H1 (cell line): ENCODE measurements around the gene HOXA6. TPM values are rescaled to one million over a fixed set of nuclear protein-coding genes. Genes with fewer than 3 reads are reported as not detected.

Source experiments
- CTCF ChIA-PET: fragments of 300-600 bp; sonication (Branson Sonifier 250); formaldehyde crosslinking; loops from one replicate; lab custom pipeline; 2021; ENCODE audit not compliant: partially characterized antibody; lab: Charles Lee
- POLR2A ChIA-PET: fragments of 300-600 bp; sonication (Branson Sonifier 250); formaldehyde crosslinking; loops from one replicate; lab custom pipeline; 2021; ENCODE audit warnings: inconsistent platforms; ENCODE audit not compliant: partially characterized antibody; lab: Charles Lee
- DNase-seq, 2 experiments: peaks; one replicate each; pipeline versions ENCODE4 v3.0.0 to v3.0.0-alpha.2; 2010 to 2022; ENCODE audit warnings: low spot score in 2 of 2, low read depth in 1 of 2, mixed read lengths in 1 of 2
- FAIRE-seq: peaks from 2 replicates; lab custom pipeline; 2011; peaks lifted over from hg19 to GRCh38; lab: Jason Lieb, UNC
- H2AFZ ChIP-seq: 2 replicates; pipeline ENCODE4 v1.8.1; 2012; ENCODE audit warnings: low read length, inconsistent platforms
- H2AK5ac ChIP-seq: 2 replicates; pipeline ENCODE4 v1.6.1; 2013; ENCODE audit warnings: low read depth, low read length
- H2BK120ac ChIP-seq: replicated peaks from 2 replicates; pipeline ENCODE3; 2013; ENCODE audit warnings: low read depth, low read length, inconsistent platforms
- H2BK12ac ChIP-seq: 2 replicates; pipeline ENCODE4 v1.6.1; 2013; ENCODE audit warnings: low read depth, low read length
- H2BK15ac ChIP-seq: 2 replicates; pipeline ENCODE4 v1.6.1; 2013; ENCODE audit warnings: low read length
- H2BK20ac ChIP-seq: 2 replicates; pipeline ENCODE4 v1.6.1; 2013; ENCODE audit warnings: low read length
- H2BK5ac ChIP-seq: 2 replicates; pipeline ENCODE4 v1.6.1; 2013; ENCODE audit warnings: low read depth, low read length
- H3K14ac ChIP-seq: 2 replicates; pipeline ENCODE4 v1.6.1; 2013; ENCODE audit warnings: inconsistent platforms; ENCODE audit not compliant: insufficient read length
- H3K18ac ChIP-seq: 2 replicates; pipeline ENCODE4 v1.6.1; 2013; ENCODE audit warnings: low read length; ENCODE audit errors: extremely low read depth
- H3K23ac ChIP-seq: 2 replicates; pipeline ENCODE4 v1.6.1; 2013; ENCODE audit warnings: inconsistent platforms; ENCODE audit not compliant: insufficient read length
- H3K23me2 ChIP-seq: 2 replicates; pipeline ENCODE4 v1.6.1; 2013; ENCODE audit warnings: low read depth, low read length
- H3K27ac ChIP-seq: 2 replicates; pipeline ENCODE4 v1.6.1; 2011; ENCODE audit warnings: low read depth, low read length, inconsistent platforms
- H3K27me3 ChIP-seq, 4 experiments: replicated peaks in 1 of 4; 1 replicate in 1 of 4; 2 replicates in 3 of 4; pipeline versions ENCODE4 v1.6.1 to v1.8.1; 2011 to 2013; ENCODE audit warnings: low read length in 3 of 4, mild to moderate bottlenecking in 3 of 4, inconsistent platforms in 2 of 4, mixed read lengths in 2 of 4, moderate library complexity in 1 of 4; ENCODE audit not compliant: control insufficient read depth in 3 of 4, insufficient read depth in 3 of 4; ENCODE audit errors: extremely low read depth in 1 of 4
- H3K36me3 ChIP-seq, 4 experiments: 2 replicates each; pipeline versions ENCODE4 v1.6.1 to v1.8.1; 2011 to 2013; ENCODE audit warnings: mild to moderate bottlenecking in 4 of 4, low read length in 3 of 4, moderate library complexity in 2 of 4, control low read depth in 1 of 4, inconsistent platforms in 1 of 4; ENCODE audit not compliant: insufficient read depth in 4 of 4, control insufficient read depth in 2 of 4
- H3K4ac ChIP-seq: replicated peaks from 2 replicates; pipeline ENCODE3; 2013; ENCODE audit warnings: low read length, low read depth, mixed read lengths, inconsistent platforms; ENCODE audit not compliant: insufficient read length
- H3K4me1 ChIP-seq, 4 experiments: replicated peaks in 1 of 4; 1 replicate in 1 of 4; 2 replicates in 3 of 4; pipeline versions ENCODE4 v1.6.1 to v1.8.1; 2011 to 2013; ENCODE audit warnings: low read length in 3 of 4, inconsistent platforms in 2 of 4, mixed read lengths in 1 of 4; ENCODE audit not compliant: insufficient read depth in 4 of 4, control insufficient read depth in 3 of 4
- H3K4me2 ChIP-seq, 2 experiments: 2 replicates each; pipeline versions ENCODE4 v1.6.1 to v1.8.1; 2011 to 2013; ENCODE audit warnings: low read depth in 2 of 2, low read length in 2 of 2, control low read depth in 1 of 2, inconsistent platforms in 1 of 2, mild to moderate bottlenecking in 1 of 2; ENCODE audit not compliant: insufficient read depth in 1 of 2
- H3K4me3 ChIP-seq, 4 experiments: fragments of 200-600, 300-600 bp in 1 of 4; sonication (generic), shearing (Covaris generic), sonication (Bioruptor Twin) in 1 of 4; 2 replicates each; pipeline versions ENCODE4 v1.5.1 to v1.8.1; 2011 to 2016; ENCODE audit warnings: low read length in 4 of 4, low read depth in 3 of 4, control low read depth in 2 of 4, inconsistent platforms in 2 of 4, mild to moderate bottlenecking in 2 of 4, mixed read lengths in 1 of 4, moderate library complexity in 1 of 4; ENCODE audit not compliant: insufficient read depth in 2 of 4; ENCODE audit errors: extremely low read depth in 1 of 4
- H3K56ac ChIP-seq: replicated peaks from 2 replicates; pipeline ENCODE3; 2013; ENCODE audit warnings: low read depth, mild to moderate bottlenecking, mixed read lengths, low read length, inconsistent platforms; ENCODE audit not compliant: insufficient read length
- H3K79me1 ChIP-seq: 2 replicates; pipeline ENCODE4 v1.6.1; 2013; ENCODE audit warnings: low read depth, low read length, control low read depth
- H3K79me2 ChIP-seq, 2 experiments: 2 replicates each; pipeline versions ENCODE4 v1.6.1 to v1.8.1; 2012 to 2013; ENCODE audit warnings: low read length in 2 of 2, mild to moderate bottlenecking in 2 of 2, inconsistent platforms in 1 of 2; ENCODE audit not compliant: insufficient read depth in 2 of 2, control insufficient read depth in 1 of 2
- H3K9ac ChIP-seq, 4 experiments: replicated peaks in 1 of 4; 1 replicate in 1 of 4; 2 replicates in 3 of 4; pipeline versions ENCODE4 v1.6.1 to v1.8.1; 2011 to 2013; ENCODE audit warnings: low read depth in 3 of 4, low read length in 3 of 4, control low read depth in 2 of 4, mild to moderate bottlenecking in 2 of 4, moderate library complexity in 2 of 4, inconsistent platforms in 1 of 4; ENCODE audit errors: extremely low read depth in 1 of 4
- H3K9me3 ChIP-seq, 2 experiments: 2 replicates each; pipeline versions ENCODE4 v1.6.1 to v1.8.1; 2012 to 2013; ENCODE audit warnings: mild to moderate bottlenecking in 2 of 2, moderate library complexity in 2 of 2, control low read depth in 1 of 2, inconsistent platforms in 1 of 2, low read depth in 1 of 2, low read length in 1 of 2, mixed read lengths in 1 of 2; ENCODE audit not compliant: insufficient read depth in 2 of 2
- H4K20me1 ChIP-seq, 2 experiments: replicated peaks in 1 of 2; 2 replicates each; pipeline versions ENCODE3 to v1.8.1; 2011 to 2013; ENCODE audit warnings: inconsistent platforms in 2 of 2, low read length in 2 of 2, mild to moderate bottlenecking in 1 of 2; ENCODE audit not compliant: insufficient read depth in 2 of 2, control insufficient read depth in 1 of 2
- H4K5ac ChIP-seq: 2 replicates; pipeline ENCODE4 v1.6.1; 2013; ENCODE audit warnings: low read length, low read depth, mixed read lengths, inconsistent platforms; ENCODE audit not compliant: insufficient read length
- H4K8ac ChIP-seq: 2 replicates; pipeline ENCODE4 v1.8.0; 2013; ENCODE audit warnings: mild to moderate bottlenecking, moderate library complexity, low read length, inconsistent platforms; ENCODE audit not compliant: insufficient read depth; ENCODE audit errors: extremely low read depth
- H4K91ac ChIP-seq: replicated peaks from 2 replicates; pipeline ENCODE3; 2013; ENCODE audit warnings: low read length, mixed read lengths, inconsistent platforms; ENCODE audit not compliant: insufficient read length
- CBX8 ChIP-seq: fragments of 300-800, 300-1000 bp; sonication (generic); IDR thresholded peaks from 2 replicates; pipeline ENCODE4 v1.7.1; 2016; ENCODE audit warnings: low read depth, low read length, borderline replicate concordance
- CEBPB ChIP-seq: IDR thresholded peaks from 2 replicates; pipeline ENCODE4 v1.6.1; 2012; ENCODE audit warnings: low read depth, low read length
- CTBP2 ChIP-seq: IDR thresholded peaks from 2 replicates; pipeline ENCODE4 v1.7.0; 2011; ENCODE audit warnings: borderline replicate concordance, mild to moderate bottlenecking, moderate library complexity, mixed read lengths, low read length; ENCODE audit not compliant: insufficient read depth, insufficient read length
- EP300 ChIP-seq, 2 experiments: IDR thresholded peaks; 1 replicate in 1 of 2; 2 replicates in 1 of 2; pipeline ENCODE4 v1.6.1; 2011 to 2012; ENCODE audit warnings: low read depth in 2 of 2, low read length in 2 of 2, mild to moderate bottlenecking in 2 of 2, borderline replicate concordance in 1 of 2, inconsistent platforms in 1 of 2, moderate library complexity in 1 of 2
- EZH2 ChIP-seq: fragments of 200-600 bp; sonication (generic); IDR thresholded peaks from 2 replicates; pipeline ENCODE4 v1.7.1; 2012; ENCODE audit warnings: low read depth, mild to moderate bottlenecking, moderate library complexity, low read length, inconsistent platforms; ENCODE audit not compliant: severe bottlenecking
- POLR2AphosphoS5 ChIP-seq: IDR thresholded peaks from 2 replicates; pipeline ENCODE4 v1.6.1; 2011; ENCODE audit warnings: low read depth, low read length
- SUZ12 ChIP-seq: fragments of 200-600 bp; sonication (generic); IDR thresholded peaks from 2 replicates; pipeline ENCODE4 v1.6.1; 2012; ENCODE audit warnings: mild to moderate bottlenecking, inconsistent platforms, low read length, moderate library complexity, mixed read lengths
- YY1 ChIP-seq: IDR thresholded peaks from 2 replicates; pipeline ENCODE4 v1.6.1; 2011; ENCODE audit warnings: low read depth, mild to moderate bottlenecking, low read length
- WGBS, 2 experiments: shearing (Covaris generic) in 1 of 2; methylation state at CpG; one replicate each; pipeline versions ENCODE4 v1.1.6 to v1.1.7; 2013 to 2015; ENCODE audit warnings: low lambda C conversion rate in 2 of 2, mixed read lengths in 2 of 2, inconsistent platforms in 1 of 2, low coverage in 1 of 2, missing lambda C conversion rate in 1 of 2; ENCODE audit not compliant: insufficient replicate concordance in 2 of 2, insufficient coverage in 1 of 2, insufficient read length in 1 of 2; ENCODE audit errors: extremely low coverage in 1 of 2, missing lambda C conversion rate in 1 of 2; 5-methylcytosine and 5-hydroxymethylcytosine counted together
- polyA plus RNA-seq, 7 experiments: library from polyadenylated mRNA; depleted of rRNA in 3 of 7; stranded (reverse) in 5 of 7; unstranded in 2 of 7; fragments of >200 nt in 5 of 7; fragments of 200-250 nt in 2 of 7; gene quantifications; 1 replicate in 5 of 7; 2 replicates in 1 of 7; 4 replicates in 1 of 7; pipeline versions ENCODE4 v1.2.1 to v1.2.3, GENCODE V29; 2011 to 2013; ENCODE audit warnings: missing spikeins in 2 of 7, mixed read lengths in 2 of 7
- total RNA-seq: library from RNA; stranded (reverse); fragmentation: NEBNext Ultra II Directional; extraction: Animal tissue kit (Norgen Biotek cat#: 25700); gene quantifications from 2 replicates; pipeline ENCODE4 v1.2.1, GENCODE V29; 2021

HOXA6 gene
- total and polyA plus RNA-seq, 2 of the 8 experiments (the other 6 are each of a cell fraction or from before 2014, with no cell fraction given), result not detected

- no peak overlapping the region for H4K91ac ChIP-seq
- DNase-seq (peak in 1 of 2 experiments; percentile 60), FAIRE-seq (no peak)
- no peak overlapping the region for H3K23ac ChIP-seq
- CTCF ChIA-PET, result interaction anchor here (0.9 to 1.4 kb wide), 3 partner anchors 20 to 29 kb away, joined by 3 to 4 read pairs (median 3); partner anchors contain the start of gene HOXA5
- H3K36me3 ChIP-seq, result no peaks in the 10 kb centered on the region
- no peak overlapping the region for H3K4ac ChIP-seq
- H4K5ac ChIP-seq, result no peak overlapping the region
- no peak overlapping the region for H2BK20ac ChIP-seq
- H3K9me3 ChIP-seq, result no peaks in the 10 kb centered on the region
- no peak overlapping the region for H2AFZ ChIP-seq
- H3K79me1 ChIP-seq, result no peaks in the 10 kb centered on the region
- WGBS, 2 experiments, result 14% methylated on average over 14 of the region's 14 CpGs; no CpG with 5 or more reads in 1 of the 2 experiments
- TF ChIP-seq YY1, result no peak
- TF ChIP-seq POLR2AphosphoS5, result no peak
- TF ChIP-seq CBX8, result 0 out of 2 replicates have a peak, but pooled peaks have one; percentile 2
- TF ChIP-seq CTBP2, result no peak
- TF ChIP-seq CEBPB, result peak; percentile 85
- TF ChIP-seq EZH2, result peak; percentile 65
- TF ChIP-seq EP300 (IDR thresholded peaks at IDR 0.05; ENCODE audit: borderline replicate concordance in 1 of 2, low read depth in 2 of 2, low read length in 2 of 2), result no peak
- peak; percentile 61; the same call in 1 of the 2 replicates for TF ChIP-seq SUZ12
- H3K4me3 ChIP-seq, result no peak overlapping the region
- H3K23me2 ChIP-seq, result no peaks in the 10 kb centered on the region; the same call in 1 of the 2 replicates
- no peak overlapping the region; the same call in 1 of the 2 replicates for H2BK15ac ChIP-seq
- H3K4me1 ChIP-seq, result 0 out of 7 replicates have a peak, but pooled peaks cover 0 to 2% (median 0%) of the 10 kb centered on the region in 4 experiments
- H3K79me2 ChIP-seq, result no peaks in the 10 kb centered on the region
- no peak overlapping the region for H3K18ac ChIP-seq
- H3K14ac ChIP-seq, result no peak overlapping the region
- H2BK12ac ChIP-seq, result 0 out of 2 replicates have a peak overlapping the region, but pooled peaks have one; percentile 21
- H3K9ac ChIP-seq, result no peak overlapping the region
- H2BK120ac ChIP-seq, result no peak overlapping the region
- H2BK5ac ChIP-seq, result no peak overlapping the region
- peaks cover 26 to 27% of the 10 kb centered on the region in 2 experiments for H4K20me1 ChIP-seq
- peaks cover 100% of the 10 kb centered on the region in 4 experiments for H3K27me3 ChIP-seq
- 0 out of 2 replicates have a peak overlapping the region, but pooled peaks have one; percentile 25 for H2AK5ac ChIP-seq
- H3K27ac ChIP-seq, result no peak overlapping the region
- POLR2A ChIA-PET, result no interaction called here
- no peak overlapping the region; a peak in 1 of 4 replicates for H3K4me2 ChIP-seq
- H3K56ac ChIP-seq, result no peak overlapping the region
- H4K8ac ChIP-seq, result no peak overlapping the region
Measured at GRCh38 chr7:27123007-27123476, 24.5 kb downstream of the HOXA6 start.
